Middle frontal gyrus (tissue), 1 donor: ENCODE results near the gene KBTBD8.

Source experiments
- DNase-seq: peaks from one replicate; pipeline ENCODE4 v3.0.0-alpha.2; 2015; ENCODE audit warnings: low spot score; ENCODE audit errors: extremely low spot score

KBTBD8 gene

DNA sequence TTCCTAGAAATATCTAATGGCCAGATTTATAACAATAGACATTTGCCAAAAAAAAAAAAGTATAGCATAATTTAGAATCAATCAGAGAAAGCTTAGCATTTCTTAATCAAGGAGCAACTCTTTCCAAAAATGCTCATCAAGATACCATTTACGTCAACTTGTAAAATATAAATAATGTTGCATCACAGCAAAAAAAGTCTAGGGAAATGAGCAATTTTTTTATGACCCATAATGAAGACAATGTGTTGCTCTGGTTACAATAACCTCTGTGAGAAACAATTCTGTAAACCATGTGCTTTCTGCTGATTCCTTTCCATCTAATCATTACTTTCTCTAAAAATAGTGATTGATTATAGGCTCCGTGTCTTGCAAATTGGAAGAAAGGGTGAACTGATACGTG is 36.3 kb downstream of the KBTBD8 start:
- DNase-seq = no peak

DNA sequence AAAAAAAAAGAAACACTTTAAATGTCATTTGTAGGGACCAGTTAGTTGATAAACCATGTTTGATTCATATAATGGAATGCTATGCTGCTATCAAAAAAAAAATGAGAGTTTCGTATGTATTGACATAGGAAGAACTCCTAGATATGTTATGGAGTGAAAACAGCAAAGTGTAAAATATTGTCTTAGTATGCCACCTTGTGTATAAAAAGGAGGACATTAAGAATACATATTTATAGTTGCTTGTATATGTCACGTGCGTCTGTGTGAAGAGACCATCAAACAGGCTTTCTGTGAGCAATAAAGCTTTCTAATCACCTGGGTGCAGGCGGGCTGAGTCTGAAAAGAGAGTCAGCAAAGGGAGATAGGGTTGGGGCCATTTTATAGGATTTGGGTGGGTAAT is 39.5 kb downstream of the KBTBD8 start:
- no peak for DNase-seq

DNA sequence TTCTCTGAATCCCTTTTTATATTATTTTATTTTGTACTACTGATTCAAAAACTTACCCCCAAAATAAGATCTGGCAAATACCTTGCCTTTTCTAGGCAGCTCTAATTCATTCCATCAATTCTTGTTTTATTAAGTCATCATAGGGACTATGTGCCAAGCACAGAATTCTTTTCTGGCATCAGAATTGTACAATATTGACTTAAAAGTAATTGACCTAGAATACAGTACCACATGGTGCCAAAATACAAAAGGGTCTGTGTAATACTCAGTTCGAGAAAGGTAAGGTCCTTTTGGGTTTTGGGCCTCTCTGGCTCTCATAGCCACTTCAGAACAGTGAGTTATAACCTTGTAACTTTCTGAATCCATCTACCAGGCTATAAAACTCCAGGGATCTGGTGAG is 46.2 kb downstream of the KBTBD8 start:
- DNase-seq = no peak

DNA sequence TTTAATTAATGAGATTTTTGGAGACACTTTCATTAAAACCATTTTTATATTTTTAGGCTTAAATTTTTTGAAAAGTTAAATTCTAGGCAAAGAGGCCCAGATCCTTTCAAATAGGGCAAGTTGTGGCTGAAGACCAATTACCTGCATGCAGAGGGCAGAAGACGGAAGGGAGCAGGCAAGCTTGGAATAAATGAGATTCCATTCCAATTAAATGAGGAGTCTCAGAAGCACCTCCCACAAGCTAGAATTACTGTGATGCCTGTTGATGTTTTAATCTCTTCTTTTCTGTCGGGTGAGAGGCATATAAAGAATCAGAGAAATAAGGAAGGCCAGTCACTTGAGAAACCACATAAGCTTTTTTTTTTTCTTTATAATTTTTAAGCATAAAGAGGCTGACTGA is 46.8 kb downstream of the KBTBD8 start:
- no peak for DNase-seq

DNA sequence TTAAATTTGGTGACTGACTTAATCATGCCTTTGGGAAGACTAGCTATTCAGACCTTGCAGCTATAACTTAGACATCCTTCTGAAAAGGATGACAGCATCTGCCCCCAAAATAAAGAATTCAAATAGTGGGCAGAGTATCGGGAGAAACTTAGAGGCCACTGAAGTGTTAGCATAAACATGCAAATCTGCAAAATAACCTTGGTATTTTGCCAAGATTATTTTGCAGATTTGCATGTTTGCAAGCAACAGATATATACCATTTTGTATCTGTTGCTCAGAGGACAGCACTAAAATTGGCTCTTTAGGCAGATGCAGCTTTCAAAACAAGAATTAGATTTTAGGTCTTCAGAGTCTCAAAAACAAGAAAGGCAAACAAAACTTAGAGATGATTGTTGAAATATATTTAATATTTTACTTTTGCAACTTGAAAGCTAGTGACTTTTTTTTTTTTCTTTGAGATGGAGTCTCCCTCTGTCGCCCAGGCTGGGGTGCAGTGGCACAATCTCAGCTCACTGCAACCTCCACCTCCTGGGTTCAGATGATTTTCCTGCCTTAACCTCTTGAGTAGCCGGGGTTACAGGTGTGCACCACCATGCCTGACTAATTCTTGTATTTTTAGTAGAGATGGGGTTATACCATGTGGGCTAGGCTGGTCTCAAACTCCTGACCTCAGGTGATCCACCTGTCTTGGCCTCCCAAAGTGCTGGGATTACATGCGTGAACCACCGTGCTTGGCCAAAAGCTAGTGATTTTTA is 47.8 kb downstream of the KBTBD8 start:
- DNase-seq = no peak

DNA sequence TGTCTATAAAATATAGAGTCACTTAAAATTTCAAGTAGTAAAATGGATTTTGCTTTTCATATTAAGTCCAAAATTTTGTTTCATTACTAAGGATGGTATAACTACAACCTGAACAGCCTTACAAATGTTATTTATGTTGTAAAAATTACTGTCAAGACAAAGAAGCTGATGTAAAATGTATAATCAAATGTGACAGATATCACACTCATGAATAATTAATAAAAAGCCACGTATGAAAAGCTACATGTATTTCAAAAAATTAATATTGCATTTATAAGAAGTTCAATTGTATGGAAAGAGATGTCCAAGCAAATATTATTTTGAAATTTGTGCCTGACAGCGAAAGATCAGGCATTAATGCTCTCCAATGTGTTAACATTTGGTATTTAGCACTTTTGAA is 48.9 kb downstream of the KBTBD8 start:
- DNase-seq = no peak

DNA sequence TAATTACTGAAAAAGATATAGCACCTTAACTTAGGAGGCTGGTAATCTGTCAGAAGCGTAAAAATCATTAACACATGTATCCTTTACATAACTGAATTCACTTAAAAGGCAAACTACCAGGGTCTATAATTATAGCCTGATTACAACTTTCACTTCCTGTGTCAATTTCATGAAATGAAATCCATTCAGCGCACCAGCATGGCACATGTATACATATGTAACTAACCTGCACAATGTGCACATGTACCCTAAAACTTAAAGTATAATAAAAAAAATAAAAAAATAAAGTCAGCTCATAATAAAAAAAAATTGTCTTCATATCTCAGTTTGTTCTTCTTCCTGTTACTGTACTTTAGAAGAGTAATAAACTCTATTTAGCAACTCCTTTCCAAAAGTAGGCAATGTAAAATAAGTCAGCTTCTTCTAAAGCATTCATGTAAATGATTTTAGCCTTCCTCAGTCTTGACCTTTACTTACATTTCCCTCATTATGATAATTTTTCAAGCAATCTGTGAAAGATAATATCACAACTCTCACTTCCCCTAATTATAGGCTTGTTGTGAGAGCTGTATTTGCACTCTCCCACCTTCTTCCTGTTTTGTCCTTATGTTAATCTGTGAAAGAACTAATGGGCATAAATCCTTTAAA is 50.1 kb downstream of the KBTBD8 start:
- no peak for DNase-seq

DNA sequence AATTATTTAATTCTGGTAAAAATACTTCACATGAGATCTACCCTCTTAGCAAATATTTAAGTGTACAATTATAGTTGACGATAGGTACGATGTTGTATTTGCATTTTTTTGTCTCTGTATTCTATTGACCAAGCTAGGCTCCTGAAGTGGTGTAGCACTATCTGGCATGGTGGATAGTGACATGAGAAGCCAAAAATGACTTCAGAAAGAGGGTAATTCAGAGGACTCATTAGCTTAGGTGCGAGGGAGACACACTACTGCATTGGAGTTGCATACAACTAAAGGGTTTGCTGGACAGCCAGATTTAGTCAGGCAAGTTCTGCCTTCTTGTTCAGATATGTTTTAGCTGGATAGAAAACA is 50.6 kb downstream of the KBTBD8 start:
- DNase-seq = no peak

DNA sequence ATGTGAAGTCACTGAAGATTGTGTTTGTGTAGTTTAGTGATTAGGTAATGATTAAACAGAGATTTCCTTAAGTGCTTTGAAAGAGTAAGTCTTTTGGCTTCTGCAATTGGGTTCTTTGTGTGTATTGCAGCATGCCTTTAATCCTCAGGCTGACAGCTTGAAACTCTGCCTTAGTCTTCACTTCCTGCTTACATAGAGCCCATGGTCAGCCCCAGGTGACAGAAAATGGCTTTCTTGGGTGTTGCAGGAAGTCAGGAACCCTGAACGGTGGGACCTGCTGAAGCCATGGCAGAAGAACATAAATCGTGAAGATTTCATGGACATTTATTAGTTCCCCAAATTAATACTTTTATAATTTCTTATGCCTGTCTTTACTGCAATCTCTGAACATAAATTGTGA is 61.3 kb downstream of the KBTBD8 start:
- DNase-seq = no peak
